ENCODE data around the gene EIF1AD.
"Not testable (repeated sequence)": the region's sequence is repeated elsewhere in the genome, so short reads cannot be mapped to it uniquely, and the experiment has no call there.

EIF1AD gene

GRCh38 chr11:65968600-65969482 is 33.1 kb downstream of the EIF1AD start:
- no peak for DNase-seq (ENCODE audit: low read depth in 2 of 2)

DNA sequence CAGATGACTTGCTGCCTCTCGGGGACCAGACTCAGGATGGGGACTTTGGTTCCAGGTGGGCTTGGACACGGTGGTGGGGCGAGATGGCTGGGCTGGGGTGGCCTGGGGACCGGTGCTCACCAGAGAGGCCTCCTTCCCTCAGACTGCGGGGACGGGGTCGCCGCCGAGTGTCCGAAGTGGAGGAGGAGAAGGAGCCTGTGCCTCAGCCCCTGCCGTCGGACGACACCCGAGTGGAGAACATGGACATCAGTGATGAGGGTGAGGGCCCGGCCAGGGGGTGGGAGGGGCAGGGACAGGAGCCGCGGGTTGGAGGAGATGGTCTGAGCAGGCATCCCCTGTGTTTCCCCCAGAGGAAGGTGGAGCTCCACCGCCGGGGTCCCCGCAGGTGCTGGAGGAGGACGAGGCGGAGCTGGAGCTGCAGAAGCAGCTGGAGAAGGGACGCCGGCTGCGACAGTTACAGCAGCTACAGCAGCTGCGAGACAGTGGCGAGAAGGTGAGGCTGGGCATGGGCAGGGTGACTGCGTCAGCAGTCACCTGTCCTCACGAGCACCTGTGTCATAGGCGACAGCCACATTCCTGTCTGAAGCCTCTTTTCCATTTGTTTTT is 34.5 kb downstream of the EIF1AD start:
- no peak for DNase-seq (ENCODE audit: low read depth in 2 of 2)

DNA sequence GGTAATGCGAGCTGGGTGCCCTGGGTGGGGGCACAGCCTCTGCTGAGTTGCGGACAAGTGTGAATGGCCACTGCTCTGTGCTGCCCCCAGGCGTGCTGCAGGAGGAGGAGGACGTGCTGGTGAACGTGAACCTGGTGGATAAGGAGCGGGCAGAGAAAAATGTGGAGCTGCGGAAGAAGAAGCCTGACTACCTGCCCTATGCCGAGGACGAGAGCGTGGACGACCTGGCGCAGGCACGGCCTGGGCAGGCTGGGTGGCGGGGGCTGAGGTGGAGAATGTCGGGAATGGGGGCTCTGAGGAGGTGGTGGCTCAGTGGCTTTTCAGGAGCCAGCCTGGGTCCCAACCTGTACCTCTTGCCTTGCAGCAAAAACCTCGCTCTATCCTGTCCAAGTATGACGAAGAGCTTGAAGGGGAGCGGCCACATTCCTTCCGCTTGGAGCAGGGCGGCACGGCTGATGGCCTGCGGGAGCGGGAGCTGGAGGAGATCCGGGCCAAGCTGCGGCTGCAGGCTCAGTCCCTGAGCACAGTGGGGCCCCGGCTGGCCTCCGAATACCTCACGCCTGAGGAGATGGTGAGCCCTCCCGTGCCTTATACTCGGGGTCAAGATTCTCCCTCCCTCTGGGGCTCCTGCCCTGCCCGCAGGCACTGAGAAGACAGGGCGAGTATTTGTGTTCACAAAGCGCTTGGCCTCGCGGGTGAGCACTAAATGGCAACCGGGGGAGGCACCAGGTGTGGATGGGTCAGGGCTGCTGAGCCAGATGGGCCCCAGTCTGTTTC is 35.8 kb downstream of the EIF1AD start:
- no peak for DNase-seq (ENCODE audit: low read depth in 2 of 2)

GRCh38 chr11:65964906-65965305 is 37.1 kb downstream of the EIF1AD start:
- DNase-seq (ENCODE audit: low read depth in 2 of 2): no peak

- no peak for DNase-seq (ENCODE audit: low read depth in 2 of 2)
Measured at GRCh38 chr11:65962141-65962564, 39.8 kb downstream of the EIF1AD start.

DNA sequence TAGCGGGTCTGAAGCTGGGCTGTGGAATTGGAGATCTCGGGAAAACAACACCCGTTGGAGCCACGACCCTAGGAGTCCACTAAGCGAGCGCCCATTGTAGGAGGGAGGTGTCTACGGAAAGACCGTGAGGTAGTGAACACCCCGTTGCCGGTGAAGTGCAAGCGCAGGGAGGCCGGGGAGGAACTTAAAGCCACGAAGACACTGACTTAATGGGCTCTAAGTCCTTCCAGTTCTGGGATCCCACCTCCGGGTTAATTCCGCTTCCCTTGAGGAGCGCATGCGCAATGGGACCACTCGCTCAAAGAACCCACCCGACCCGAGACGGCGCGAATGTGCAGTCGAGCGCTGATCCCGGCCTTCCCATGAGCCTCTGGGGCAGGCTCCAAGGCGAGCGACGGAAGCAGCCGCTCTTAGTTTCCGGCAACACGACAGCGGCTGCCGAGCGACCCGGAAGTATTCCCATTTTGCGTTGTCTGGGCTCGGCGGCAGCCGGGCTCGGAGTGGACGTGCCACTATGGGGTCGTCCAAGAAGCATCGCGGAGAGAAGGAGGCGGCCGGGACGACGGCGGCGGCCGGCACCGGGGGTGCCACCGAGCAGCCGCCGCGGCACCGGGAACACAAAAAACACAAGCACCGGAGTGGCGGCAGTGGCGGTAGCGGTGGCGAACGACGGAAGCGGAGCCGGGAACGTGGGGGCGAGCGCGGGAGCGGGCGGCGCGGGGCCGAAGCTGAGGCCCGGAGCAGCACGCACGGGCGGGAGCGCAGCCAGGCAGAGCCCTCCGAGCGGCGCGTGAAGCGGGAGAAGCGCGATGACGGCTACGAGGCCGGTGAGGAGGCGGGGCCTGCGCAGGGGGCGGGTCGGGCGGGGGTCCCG is 40.5 kb downstream of the EIF1AD start, which contains the start of gene SART1:
SART1 (plus strand) TSS at position 468 of the 874 bp plus-strand sequence; CDS start at position 515, 47 bp downstream.
- peak; percentile 94 to 96 for DNase-seq (ENCODE audit: low read depth in 2 of 2)

GRCh38 chr11:65960824-65961266 is 41.1 kb downstream of the EIF1AD start:
- DNase-seq (ENCODE audit: low read depth in 2 of 2): no peak

DNA sequence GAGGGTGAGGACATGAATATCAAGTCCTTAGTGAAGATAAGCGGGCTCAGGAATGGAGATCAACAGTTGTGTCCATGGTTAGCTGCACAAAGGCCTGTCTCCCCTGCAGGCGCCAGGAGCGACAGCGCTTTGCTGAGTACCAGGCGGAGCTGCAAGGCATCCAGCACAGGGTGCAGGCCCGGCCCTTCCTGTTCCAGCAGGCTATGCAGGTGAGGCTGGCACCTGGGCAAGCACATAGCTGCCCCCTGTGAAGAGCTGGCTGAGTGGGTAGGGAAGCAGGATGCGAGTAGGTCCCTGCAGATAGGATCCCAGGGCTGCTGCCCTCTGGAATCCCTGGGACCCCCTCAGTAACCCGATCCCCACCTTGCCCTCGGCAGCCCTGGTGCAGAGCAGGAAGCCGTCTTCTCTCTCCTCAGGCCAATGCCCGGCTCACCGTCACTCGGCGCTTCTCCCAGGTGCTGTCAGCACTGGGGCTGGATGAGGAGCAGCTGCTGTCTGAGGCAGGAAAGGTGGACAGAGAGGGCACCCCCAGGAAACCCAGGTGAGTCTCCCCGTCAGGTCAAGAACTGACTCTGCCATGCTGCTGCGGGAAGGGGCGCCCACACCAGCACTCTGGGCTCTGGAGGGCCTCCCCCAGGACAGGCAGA is 43.1 kb downstream of the EIF1AD start:
- no peak for DNase-seq (ENCODE audit: low read depth in 2 of 2)

DNA sequence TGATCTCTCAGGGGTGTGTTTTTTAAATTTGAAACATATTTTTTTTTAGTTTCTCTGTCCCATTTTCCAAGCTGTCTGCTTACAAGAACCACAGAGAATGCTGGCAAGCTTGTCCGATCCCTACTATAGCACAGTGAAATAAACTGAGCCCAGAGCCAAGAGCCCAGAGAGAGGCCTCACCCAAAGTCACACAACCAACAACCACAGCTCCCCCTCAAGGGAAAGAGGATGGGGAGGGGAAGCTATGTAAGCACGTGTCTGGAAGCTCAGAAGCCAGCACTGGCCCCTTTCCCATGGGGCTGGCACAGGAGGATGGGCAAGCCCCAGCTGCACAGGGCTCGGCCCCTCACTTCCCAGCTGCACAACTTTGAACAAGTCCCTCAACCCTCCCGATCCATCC is 43.7 kb downstream of the EIF1AD start:
- DNase-seq (ENCODE audit: low read depth in 2 of 2): no peak

GRCh38 chr11:65954771-65955170 is 47.2 kb downstream of the EIF1AD start:
- no peak for DNase-seq (ENCODE audit: low read depth in 2 of 2)

DNA sequence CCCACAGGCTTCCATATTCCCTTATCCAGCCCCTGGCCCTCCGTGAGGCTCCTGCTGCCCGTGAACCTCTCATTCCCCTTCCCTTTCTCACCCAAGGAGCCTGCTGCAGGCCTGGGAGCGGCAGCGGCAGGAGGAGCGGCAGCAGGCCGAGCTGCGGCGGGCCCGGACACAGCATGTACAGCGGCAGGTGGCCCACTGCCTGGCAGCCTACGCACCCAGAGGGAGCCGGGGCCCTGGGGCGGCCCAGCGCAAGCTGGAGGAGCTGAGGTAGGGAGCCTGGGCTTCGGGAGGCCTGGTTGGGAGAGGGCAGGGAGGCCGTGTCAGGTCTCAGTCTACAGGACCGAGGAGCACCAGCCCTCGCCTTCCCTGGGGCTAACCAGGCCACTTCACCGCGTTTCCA is 48.5 kb downstream of the EIF1AD start:
- DNase-seq (ENCODE audit: low read depth in 2 of 2): no peak

GRCh38 chr11:65952052-65952521 is 49.9 kb downstream of the EIF1AD start:
- no peak for DNase-seq (ENCODE audit: low read depth in 2 of 2)

GRCh38 chr11:65951641-65952040 is 50.3 kb downstream of the EIF1AD start:
- not testable (repeated sequence) for DNase-seq (ENCODE audit: low read depth in 2 of 2)

GRCh38 chr11:65950711-65951110 is 51.2 kb downstream of the EIF1AD start:
- DNase-seq (ENCODE audit: low read depth in 2 of 2): not testable (repeated sequence)

GRCh38 chr11:65947603-65948125 is 54.3 kb downstream of the EIF1AD start:
- no peak for DNase-seq (ENCODE audit: low read depth in 2 of 2)

GRCh38 chr11:65947133-65947532 is 54.8 kb downstream of the EIF1AD start:
- DNase-seq (ENCODE audit: low read depth in 2 of 2): no peak

- no peak for DNase-seq (ENCODE audit: low read depth in 2 of 2)
Measured at GRCh38 chr11:65946655-65947054, 55.3 kb downstream of the EIF1AD start.

Data from stimulated activated CD8-positive, alpha-beta memory T cell treated with anti-CD3 and anti-CD28 coated beads, Interleukin-7, amount 100 ng/mL, for 4 hours (primary cell).